Tibial nerve (tissue), 4 donors: ENCODE results near the gene APP.

Experiments
- EP300 ChIP-seq, 2 donors: sonication (generic); formaldehyde crosslinking; IDR thresholded peaks; one replicate each; pipeline ENCODE4 v1.6.1; 2017; ENCODE audit warnings: antibody characterized with exemption in 2 of 2, mild to moderate bottlenecking in 1 of 2
- POLR2A ChIP-seq, 2 donors: fragments of 450-650 bp; IDR thresholded peaks; one replicate each; pipeline ENCODE4 v1.6.1; 2017; ENCODE audit warnings: antibody characterized with exemption in 2 of 2, mild to moderate bottlenecking in 2 of 2, moderate library complexity in 2 of 2
- TF ChIP-seq, protein P1 (sequence below), 5 experiments: fragments of 200-600 bp in 3 of 5; fragments of 450-650 bp in 2 of 5; sonication (generic) in 3 of 5; IDR thresholded peaks; one replicate each; pipeline ENCODE4 v1.5.1; 2016 to 2019; ENCODE audit warnings: antibody characterized with exemption in 5 of 5, mild to moderate bottlenecking in 3 of 5, moderate library complexity in 2 of 5

DNA sequence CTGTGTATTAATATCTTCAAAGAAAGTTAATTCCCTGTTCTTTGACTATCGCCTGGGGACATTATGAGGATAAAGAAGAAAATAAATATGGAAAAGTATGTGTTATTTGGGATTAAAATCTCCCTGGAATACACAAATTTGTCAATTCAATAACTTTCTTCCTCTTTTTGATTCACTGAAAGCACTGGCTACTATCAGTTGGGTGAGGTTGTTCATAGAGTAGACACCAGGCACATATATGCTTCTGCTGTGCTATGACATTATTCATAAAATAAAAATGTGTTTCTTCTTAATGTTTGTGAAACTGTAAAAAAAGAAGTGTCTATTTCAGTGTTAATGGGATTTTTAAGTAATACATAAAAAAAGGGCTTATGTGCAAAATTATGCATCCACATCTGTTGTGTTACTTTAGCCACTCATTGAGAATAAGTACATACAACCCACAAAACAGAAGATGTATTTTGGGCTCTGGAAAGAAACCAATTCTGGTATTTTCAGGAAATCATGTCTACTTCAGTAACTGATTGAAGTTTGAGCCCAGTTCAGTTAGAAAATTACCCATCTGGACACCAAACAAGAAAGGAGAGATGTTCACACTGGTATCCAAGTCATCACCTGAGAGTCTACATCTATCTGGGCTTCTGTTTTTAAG lies 266.4 kb downstream of the APP start:
- TF ChIP-seq, protein P1, sequence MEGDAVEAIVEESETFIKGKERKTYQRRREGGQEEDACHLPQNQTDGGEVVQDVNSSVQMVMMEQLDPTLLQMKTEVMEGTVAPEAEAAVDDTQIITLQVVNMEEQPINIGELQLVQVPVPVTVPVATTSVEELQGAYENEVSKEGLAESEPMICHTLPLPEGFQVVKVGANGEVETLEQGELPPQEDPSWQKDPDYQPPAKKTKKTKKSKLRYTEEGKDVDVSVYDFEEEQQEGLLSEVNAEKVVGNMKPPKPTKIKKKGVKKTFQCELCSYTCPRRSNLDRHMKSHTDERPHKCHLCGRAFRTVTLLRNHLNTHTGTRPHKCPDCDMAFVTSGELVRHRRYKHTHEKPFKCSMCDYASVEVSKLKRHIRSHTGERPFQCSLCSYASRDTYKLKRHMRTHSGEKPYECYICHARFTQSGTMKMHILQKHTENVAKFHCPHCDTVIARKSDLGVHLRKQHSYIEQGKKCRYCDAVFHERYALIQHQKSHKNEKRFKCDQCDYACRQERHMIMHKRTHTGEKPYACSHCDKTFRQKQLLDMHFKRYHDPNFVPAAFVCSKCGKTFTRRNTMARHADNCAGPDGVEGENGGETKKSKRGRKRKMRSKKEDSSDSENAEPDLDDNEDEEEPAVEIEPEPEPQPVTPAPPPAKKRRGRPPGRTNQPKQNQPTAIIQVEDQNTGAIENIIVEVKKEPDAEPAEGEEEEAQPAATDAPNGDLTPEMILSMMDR (IDR thresholded peaks at IDR 0.05) = no peak
- TF ChIP-seq POLR2A (IDR thresholded peaks at IDR 0.05) = no peak
- no peak for TF ChIP-seq EP300 (IDR thresholded peaks at IDR 0.05)
